ENCODE results near the gene CCDC47.

GRCh38 chr17:63775420-63775819 is 2.0 kb upstream of the CCDC47 start:
- TF ChIP-seq CTCF (IDR thresholded peaks at IDR 0.05): no peak
- no peak for TF ChIP-seq ZFX (IDR thresholded peaks at IDR 0.05; ENCODE audit: borderline replicate concordance)
